HG03565 (cell line): ENCODE results near the gene POU2F3.
A peak's percentile ranks its signal among the peaks of the same experiment; 100 is the strongest.

ENCODE experiments used
- ATAC-seq: cut with Tn5 transposase; IDR thresholded peaks from one replicate; pipeline ENCODE4 v1.9.1; 2021; ENCODE audit warnings: mild to moderate bottlenecking, moderate library complexity; ENCODE audit not compliant: unreplicated experiment

Gene POU2F3

GRCh38 chr11:120210626-120211521, 29.1 kb upstream of the POU2F3 start, which contains the start of gene OAF:
TSS of gene OAF (plus strand) at chr11:120211032. CDS start at chr11:120211280, 248 bp downstream.
- ATAC-seq = peak; percentile 51

DNA sequence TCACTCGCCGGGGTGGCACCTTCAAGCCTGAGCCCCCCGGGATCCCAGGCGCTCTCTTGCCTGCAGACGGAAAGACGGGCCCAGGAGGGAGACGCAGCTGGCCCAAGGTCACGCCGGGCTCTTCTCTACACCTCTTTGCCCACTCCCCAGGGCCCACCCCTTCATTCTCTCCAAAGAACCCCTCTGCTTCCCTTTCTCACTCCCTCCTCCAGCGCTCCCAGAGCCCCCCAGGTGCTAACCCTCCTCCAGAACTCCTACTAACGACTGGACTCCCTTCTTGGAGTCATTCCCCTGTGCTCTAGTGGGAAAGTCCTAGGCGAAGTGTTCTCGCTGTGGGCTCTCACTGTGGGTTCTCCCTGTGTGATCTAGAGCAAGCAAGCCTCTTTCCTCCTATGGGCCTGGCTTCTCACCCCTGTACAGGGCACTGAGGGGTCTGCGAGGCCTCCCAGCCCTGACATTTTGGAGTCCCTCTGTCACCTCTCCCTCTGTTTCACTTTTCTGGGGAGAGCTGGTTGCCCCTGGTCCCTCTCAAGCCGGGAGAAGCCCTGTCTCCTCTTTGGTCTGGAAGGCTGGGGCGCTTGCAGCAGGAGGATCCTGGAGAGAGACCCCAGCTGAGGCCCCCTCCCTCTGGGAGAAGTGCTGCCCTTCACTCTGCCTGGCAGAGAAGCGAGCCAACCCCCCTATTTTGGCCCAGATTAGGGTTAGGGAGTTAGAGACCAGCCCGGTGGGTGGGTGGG, 28.2 kb upstream of the POU2F3 start:
- ATAC-seq = no peak

DNA sequence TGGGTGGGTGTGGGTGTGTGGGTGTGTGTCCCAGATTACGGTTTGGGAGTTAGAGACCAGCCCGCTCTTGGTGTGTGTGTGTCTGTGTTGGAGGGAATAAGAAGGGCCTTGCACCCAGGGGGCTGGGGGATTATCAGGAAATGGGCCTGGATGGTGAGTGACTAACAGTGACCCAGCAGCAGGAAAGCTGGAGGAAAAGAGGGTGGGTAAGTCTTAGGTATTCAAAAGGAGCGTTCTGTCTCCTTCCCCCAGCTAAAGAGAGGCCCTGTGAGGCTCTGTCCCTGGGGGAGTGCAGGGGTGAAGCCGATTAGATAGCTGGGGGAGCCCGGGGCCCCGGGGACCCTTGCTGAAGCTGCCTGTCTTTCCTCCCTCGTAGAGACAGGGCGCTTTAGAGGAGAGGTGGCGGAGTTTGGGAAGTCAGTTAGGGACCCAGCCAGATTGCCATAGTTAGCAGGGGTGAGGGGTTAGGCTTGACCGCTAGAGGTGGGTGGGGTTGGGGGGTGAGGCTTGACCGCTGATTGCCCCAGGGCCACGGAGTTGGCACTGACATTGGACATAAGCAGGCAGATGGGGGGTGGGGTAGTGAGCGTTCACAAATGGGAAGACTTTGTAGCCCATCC, 27.6 kb upstream of the POU2F3 start:
- no peak for ATAC-seq

- ATAC-seq = no peak
Observed at GRCh38 chr11:120212926-120213325, 27.0 kb upstream of the POU2F3 start.

- no peak for ATAC-seq
Observed at GRCh38 chr11:120214581-120214980, 25.4 kb upstream of the POU2F3 start.

DNA sequence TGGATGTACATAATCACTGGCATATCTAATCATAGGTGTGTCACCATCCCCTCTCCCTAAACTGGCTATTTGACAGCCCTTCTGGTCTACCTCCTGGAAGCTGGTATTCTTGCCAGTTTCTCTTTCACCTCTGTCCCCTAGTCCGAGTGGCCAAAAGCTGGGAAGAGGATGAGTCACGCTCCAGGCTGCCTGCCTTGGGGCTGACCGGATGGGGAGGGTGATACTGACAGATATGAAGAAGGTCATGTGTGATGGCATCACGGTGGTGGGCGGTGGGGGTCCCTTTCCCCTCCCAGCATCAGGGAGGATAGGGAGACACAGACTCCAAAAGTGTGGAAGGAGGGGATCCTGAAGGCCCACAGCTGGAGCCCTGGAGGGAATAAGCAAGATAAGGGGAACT, 24.3 kb upstream of the POU2F3 start:
- no peak for ATAC-seq

DNA sequence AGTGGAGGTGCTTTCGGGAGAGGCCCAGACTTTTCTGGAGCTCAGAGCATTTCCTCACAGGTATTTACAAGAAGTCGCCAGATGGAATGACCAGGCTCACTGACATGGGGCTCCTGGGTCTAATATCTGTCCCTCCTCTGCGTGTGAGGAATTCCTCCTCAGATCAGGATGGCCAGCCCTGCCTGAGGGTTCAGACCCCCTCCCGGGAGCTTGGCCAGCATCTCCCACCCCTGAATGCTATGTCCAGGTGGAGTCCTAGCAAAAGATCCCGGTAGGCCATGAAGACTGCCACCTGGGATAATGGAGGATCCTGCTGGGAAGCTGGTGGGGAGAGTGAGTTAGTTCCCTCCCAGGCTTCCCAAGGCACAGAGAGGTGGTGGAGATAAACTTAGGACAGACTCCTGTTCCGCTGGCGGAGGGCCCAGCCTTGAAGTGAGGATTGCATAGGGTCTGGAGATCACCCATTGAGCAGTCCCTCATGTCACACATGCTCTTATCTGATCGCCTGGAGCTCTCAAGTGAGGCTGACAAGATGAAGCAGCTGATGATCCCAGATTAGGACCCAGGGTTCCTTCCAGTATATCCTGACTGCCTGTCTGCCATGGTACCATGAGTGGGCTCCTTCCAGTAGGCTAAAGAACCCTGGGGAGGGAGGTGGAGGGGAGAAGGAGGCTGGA, 23.4 kb upstream of the POU2F3 start:
- ATAC-seq = no peak

GRCh38 chr11:120217526-120217925, 22.4 kb upstream of the POU2F3 start:
- ATAC-seq = no peak

GRCh38 chr11:120217941-120218694, 21.8 kb upstream of the POU2F3 start:
- ATAC-seq = no peak

- ATAC-seq = no peak
Observed at GRCh38 chr11:120218695-120219033, 21.3 kb upstream of the POU2F3 start.

DNA sequence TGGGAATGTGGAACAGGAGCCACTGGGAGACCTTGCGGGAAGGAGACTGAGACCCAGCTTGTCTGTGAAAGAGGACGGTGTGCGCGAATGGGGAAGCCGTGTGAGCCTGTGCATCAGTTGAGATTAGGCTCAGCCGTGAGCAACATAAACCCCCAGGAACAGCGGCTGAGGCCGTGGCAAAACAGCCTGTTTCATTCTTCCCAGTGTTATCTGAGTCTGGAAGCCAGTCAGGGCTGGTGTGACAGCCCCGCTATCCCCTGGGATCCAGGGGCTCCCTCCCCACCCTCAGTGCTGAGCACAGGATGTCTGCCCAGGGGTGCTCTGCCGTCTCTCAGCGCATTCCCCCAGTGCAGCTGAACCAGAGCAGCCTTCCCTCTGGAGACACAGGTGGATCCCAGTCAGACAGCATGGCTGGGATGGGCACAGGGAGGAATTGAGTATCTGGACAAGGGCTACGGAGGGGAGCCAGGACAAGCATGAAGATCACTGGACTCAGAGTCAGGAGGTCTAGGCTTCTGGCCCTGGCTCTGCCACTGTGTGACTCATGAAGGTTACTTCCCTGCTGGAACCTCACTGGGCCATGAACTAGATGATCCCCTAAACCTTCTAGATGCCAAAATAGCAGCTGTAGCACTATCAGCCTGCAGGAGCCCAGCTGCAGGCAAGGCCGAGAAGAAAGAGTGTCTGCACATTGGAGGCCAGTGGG, 20.6 kb upstream of the POU2F3 start:
- no peak for ATAC-seq

- no peak for ATAC-seq
Observed at GRCh38 chr11:120219938-120220746, 19.8 kb upstream of the POU2F3 start.

GRCh38 chr11:120220747-120221037, 19.2 kb upstream of the POU2F3 start:
- no peak for ATAC-seq

DNA sequence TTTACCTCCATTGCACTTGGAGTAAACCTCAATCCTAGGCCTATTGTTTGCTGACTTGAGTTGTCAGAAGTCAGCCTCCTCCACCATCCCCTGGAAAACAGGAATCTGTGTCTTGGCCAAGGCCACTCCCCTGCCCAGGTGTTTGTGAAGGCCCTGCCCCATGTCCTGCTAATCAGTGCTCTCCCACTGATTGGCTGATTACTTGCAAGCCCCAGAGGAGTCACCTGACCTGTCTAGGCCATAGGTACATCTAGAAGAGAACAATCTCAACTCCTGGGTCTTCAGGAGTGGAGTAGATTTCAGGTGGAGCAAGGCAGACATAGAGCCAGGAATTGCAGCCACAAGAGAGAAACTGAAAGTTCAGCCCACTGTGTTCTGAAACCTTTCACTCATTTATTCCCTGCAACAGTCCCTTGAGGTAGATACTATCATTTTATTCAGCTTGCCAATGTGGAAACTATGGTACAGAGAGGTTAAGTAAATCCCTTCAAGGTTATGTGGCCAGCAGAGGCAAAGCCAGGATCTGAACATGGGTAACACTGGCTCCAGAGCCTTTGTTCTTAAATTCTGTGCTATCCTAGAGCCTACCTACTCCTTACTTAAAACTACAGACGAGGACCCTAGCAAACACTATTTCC, 18.7 kb upstream of the POU2F3 start:
- no peak for ATAC-seq

DNA sequence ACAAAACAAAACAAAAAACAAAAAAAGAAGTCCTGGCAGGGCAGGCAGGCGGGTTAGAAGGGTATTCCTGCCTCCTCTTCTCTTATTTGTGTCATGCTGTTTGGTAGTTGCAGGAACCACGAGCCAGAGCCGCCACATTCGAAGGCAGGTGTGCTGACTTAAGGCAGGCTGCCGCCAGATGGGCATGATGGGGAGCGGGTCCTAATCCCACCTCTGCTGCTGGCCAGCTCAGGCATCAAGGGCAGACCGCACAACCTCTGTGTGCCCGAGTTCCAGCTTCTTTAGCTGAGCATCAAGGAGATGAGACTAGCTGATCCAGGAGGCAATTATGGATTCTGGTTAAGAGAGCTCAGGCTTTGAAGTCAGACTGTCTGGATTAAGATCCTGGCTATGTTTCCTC, 17.0 kb upstream of the POU2F3 start:
- no peak for ATAC-seq

DNA sequence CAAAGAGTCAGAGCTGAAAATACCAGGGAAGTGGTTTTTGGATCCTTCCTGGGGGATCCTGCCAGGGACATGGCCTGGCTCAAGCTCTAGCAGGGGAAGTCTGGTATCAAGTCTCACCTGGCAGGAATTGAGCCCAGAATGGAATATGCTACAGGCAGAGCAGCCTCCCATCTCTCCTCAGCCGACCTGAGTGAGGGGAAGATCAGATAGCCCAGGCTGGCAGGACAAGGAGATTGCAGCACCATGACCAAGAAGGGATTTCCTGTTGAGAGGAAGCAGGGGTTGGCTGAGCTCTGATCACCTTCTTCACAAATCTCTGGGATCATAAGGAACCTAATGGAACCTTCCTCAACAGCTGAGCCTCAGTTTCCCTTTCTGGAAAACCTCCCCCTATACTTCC, 16.1 kb upstream of the POU2F3 start:
- no peak for ATAC-seq

DNA sequence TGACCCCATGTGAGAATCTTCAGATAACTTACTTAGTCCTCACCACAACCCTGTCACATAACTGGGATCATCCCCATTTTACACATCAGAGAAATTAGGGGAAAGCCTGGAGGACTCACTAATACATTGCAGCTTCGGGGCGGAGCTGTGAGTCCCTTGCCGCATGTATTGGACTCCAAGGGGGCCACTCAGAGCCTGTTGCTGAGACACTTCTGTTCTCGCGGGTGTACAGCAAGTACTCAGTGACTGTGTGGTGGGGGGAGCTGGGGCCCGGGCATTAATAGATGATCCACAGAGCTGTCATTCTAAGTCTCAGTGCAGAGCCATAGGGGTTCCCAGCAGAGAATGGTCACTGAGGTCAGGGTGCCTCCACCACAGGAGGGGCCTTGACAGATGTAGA, 15.6 kb upstream of the POU2F3 start:
- no peak for ATAC-seq

DNA sequence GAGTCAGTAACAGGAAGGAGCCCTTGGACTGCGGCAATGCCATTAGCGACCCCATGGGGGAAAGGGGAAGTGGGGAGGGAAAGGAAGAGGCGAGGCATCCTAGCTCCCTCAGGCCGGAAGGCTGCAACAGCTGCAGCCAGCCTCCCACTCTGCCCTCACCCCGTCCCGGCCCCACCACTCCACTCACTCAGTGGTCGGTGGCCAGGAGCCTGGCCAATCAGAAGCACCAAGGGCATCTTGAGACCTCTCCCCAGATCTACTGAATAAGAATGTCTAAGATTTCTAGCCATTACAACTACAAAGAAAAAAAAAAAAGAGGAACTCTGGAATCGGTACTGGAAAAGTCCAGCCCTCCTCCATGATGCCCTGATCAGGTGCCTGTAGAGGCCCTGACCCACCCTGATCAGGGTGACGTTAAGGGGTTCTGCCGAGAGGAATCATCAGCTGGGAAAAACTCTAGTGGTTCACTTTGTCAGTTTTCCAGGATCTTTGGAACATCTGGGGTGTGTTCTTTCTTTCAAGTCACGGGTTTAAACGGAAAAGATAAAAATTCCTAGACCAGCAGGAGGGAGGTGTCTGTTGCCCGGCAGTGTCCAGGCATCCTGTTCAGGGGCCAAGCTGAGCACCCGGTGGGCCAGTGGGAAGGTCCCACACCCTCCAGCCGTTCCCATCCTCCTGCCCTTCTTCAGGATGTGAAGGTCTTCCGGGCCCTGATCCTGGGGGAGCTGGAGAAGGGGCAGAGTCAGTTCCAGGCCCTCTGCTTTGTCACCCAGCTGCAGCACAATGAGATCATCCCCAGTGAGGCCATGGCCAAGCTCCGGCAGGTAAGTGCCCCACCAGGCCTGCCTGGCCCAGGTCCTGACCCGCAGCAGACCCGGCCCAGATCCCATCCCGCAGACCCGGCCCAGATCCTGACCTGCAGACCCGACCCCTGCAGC, 14.7 kb upstream of the POU2F3 start:
- ATAC-seq = no peak
